ENCODE data around the gene HLCS.

The HLCS gene

GRCh38 chr21:36749935-36750575 lies 216.4 kb downstream of the HLCS start:
- no peak for DNase-seq (ENCODE audit: extremely low read depth in 1 of 2, low read depth in 1 of 2)

- peak; percentile 8 to 14 for DNase-seq (ENCODE audit: extremely low read depth in 1 of 2, low read depth in 1 of 2)
These were observed 218.6 kb downstream of the HLCS start for GRCh38 chr21:36747815-36748383.

- no peak for DNase-seq (ENCODE audit: extremely low read depth in 1 of 2, low read depth in 1 of 2)
These were observed 219.2 kb downstream of the HLCS start for GRCh38 chr21:36747041-36747814.

- DNase-seq (ENCODE audit: extremely low read depth in 1 of 2, low read depth in 1 of 2) = no peak
These were observed 221.0 kb downstream of the HLCS start for GRCh38 chr21:36745459-36745858.

GRCh38 chr21:36744560-36745231 lies 221.8 kb downstream of the HLCS start:
- DNase-seq (ENCODE audit: extremely low read depth in 1 of 2, low read depth in 1 of 2) = no peak

- DNase-seq (ENCODE audit: extremely low read depth in 1 of 2, low read depth in 1 of 2) = no peak
These were observed 222.3 kb downstream of the HLCS start for GRCh38 chr21:36744190-36744559.

- no peak for DNase-seq (ENCODE audit: extremely low read depth in 1 of 2, low read depth in 1 of 2)
These were observed 223.0 kb downstream of the HLCS start for GRCh38 chr21:36743446-36743845.

- no peak for DNase-seq (ENCODE audit: extremely low read depth in 1 of 2, low read depth in 1 of 2)
These were observed 223.5 kb downstream of the HLCS start for GRCh38 chr21:36743008-36743407.

GRCh38 chr21:36741506-36741905 lies 225.0 kb downstream of the HLCS start:
- no peak for DNase-seq (ENCODE audit: extremely low read depth in 1 of 2, low read depth in 1 of 2)

- no peak for DNase-seq (ENCODE audit: extremely low read depth in 1 of 2, low read depth in 1 of 2)
These were observed 227.9 kb downstream of the HLCS start for GRCh38 chr21:36738489-36739126.

- no peak for DNase-seq (ENCODE audit: extremely low read depth in 1 of 2, low read depth in 1 of 2)
These were observed 230.6 kb downstream of the HLCS start for GRCh38 chr21:36735724-36736320.

GRCh38 chr21:36735201-36735515 lies 231.3 kb downstream of the HLCS start:
- no peak for DNase-seq (ENCODE audit: extremely low read depth in 1 of 2, low read depth in 1 of 2)

- DNase-seq (ENCODE audit: extremely low read depth in 1 of 2, low read depth in 1 of 2) = no peak
These were observed 231.9 kb downstream of the HLCS start for GRCh38 chr21:36734367-36735200.

GRCh38 chr21:36733857-36734256 lies 232.6 kb downstream of the HLCS start:
- DNase-seq (ENCODE audit: extremely low read depth in 1 of 2, low read depth in 1 of 2) = no peak

GRCh38 chr21:36732761-36733160 lies 233.7 kb downstream of the HLCS start:
- DNase-seq (ENCODE audit: extremely low read depth in 1 of 2, low read depth in 1 of 2) = no peak

- DNase-seq (ENCODE audit: extremely low read depth in 1 of 2, low read depth in 1 of 2) = no peak
These were observed 234.3 kb downstream of the HLCS start for GRCh38 chr21:36732217-36732616.

GRCh38 chr21:36730291-36731281 lies 235.9 kb downstream of the HLCS start:
- DNase-seq (ENCODE audit: extremely low read depth in 1 of 2, low read depth in 1 of 2) = no peak

GRCh38 chr21:36729310-36729970 lies 237.0 kb downstream of the HLCS start:
- DNase-seq (ENCODE audit: extremely low read depth in 1 of 2, low read depth in 1 of 2) = no peak
